Bronchial epithelial cell (primary cell): ENCODE measurements around the gene HOXB6. TPM values are rescaled to one million over a fixed set of nuclear protein-coding genes. Genes with fewer than 3 reads are reported as not detected.

Source experiments
- DNase-seq: peaks from one replicate; pipeline ENCODE4 v3.0.0-alpha.2; 2010; ENCODE audit warnings: low read depth
- FAIRE-seq: peaks from 2 replicates; lab custom pipeline; 2011; peaks lifted over from hg19 to GRCh38; lab: Jason Lieb, UNC
- H3K27me3 ChIP-seq: 2 replicates; pipeline ENCODE4 v1.5.1; 2011; ENCODE audit warnings: low read length; ENCODE audit not compliant: control insufficient read depth, insufficient read depth
- H3K36me3 ChIP-seq: 2 replicates; pipeline ENCODE4 v1.5.1; 2011; ENCODE audit warnings: low read length; ENCODE audit not compliant: control insufficient read depth, insufficient read depth
- H3K4me3 ChIP-seq: 2 replicates; pipeline ENCODE4 v1.5.1; 2011; ENCODE audit warnings: mild to moderate bottlenecking, low read depth, low read length, control low read depth
- CTCF ChIP-seq: IDR thresholded peaks from 2 replicates; pipeline ENCODE4 v1.5.1; 2011; ENCODE audit warnings: mild to moderate bottlenecking, moderate library complexity, low read length, control low read depth, inconsistent platforms; ENCODE audit not compliant: insufficient read depth, severe bottlenecking
- total RNA-seq: library from RNA; depleted of rRNA; stranded (reverse); fragments of >200 nt; gene quantifications from 2 replicates; pipeline ENCODE4 v1.2.1, GENCODE V29; 2014

HOXB6 gene
- total RNA-seq, 1 donor from 2014 or later, result not detected

- H3K27me3 ChIP-seq, result peaks cover 78% of the 10 kb centered on the region
- no peak for TF ChIP-seq CTCF
- no peak for FAIRE-seq
- H3K4me3 ChIP-seq, result no peak overlapping the region
- H3K36me3 ChIP-seq, result no peaks in the 10 kb centered on the region
- no peak for DNase-seq
Observed at GRCh38 chr17:48546924-48547807, 57.6 kb downstream of the HOXB6 start.

GRCh38 chr17:48546137-48546923 lies 58.5 kb downstream of the HOXB6 start:
- DNase-seq (no peak), FAIRE-seq (no peak)
- Histone ChIP-seq H3K36me3 (no peaks in the 10 kb centered on the region), H3K4me3 (no peak overlapping the region), H3K27me3 (peaks cover 75% of the 10 kb centered on the region)
- TF ChIP-seq CTCF, result no peak

Other genes with a start within 250 kb of the HOXB6 start
- not detected in 2 replicates for gene SKAP1, start 174.8 kb downstream of the HOXB6 start, total RNA-seq
- gene HOXB1, start 74.0 kb downstream of the HOXB6 start, total RNA-seq, result under 0.01 TPM in 1 of 2 replicates, not detected in the other
- not detected in 2 replicates for gene HOXB2, start 59.9 kb downstream of the HOXB6 start, total RNA-seq
- gene HOXB4, start 26.6 kb downstream of the HOXB6 start, total RNA-seq, result not detected in 2 replicates
- gene HOXB3, start 14.7 kb downstream of the HOXB6 start, total RNA-seq, result not detected in 2 replicates
- gene HOXB5, start 11.2 kb downstream of the HOXB6 start, total RNA-seq, result not detected in 2 replicates
- not detected in 2 replicates for gene HOXB7, start 6.0 kb upstream of the HOXB6 start, total RNA-seq
- gene HOXB8, start 10.3 kb upstream of the HOXB6 start, total RNA-seq, result not detected in 2 replicates
- gene HOXB9, start 21.4 kb upstream of the HOXB6 start, total RNA-seq, result not detected in 2 replicates
- gene PRAC1, start 117.5 kb upstream of the HOXB6 start, total RNA-seq, result not detected in 2 replicates
- not detected in 2 replicates for gene PRAC2, start 118.2 kb upstream of the HOXB6 start, total RNA-seq
- gene HOXB13, start 123.8 kb upstream of the HOXB6 start, total RNA-seq, result not detected in 2 replicates
- gene TTLL6, start 212.2 kb upstream of the HOXB6 start, total RNA-seq, result not detected in 2 replicates
- gene CALCOCO2, start 226.0 kb upstream of the HOXB6 start, total RNA-seq, result 30.3 and 60.3 TPM in 2 replicates